ENCODE data around the gene PSMD2. TPM values are rescaled to one million over a fixed set of nuclear protein-coding genes. Genes with fewer than 3 reads are reported as not detected.
A peak's percentile ranks its signal among the peaks of the same experiment; 100 is the strongest.

PSMD2 gene
- total RNA-seq, 1 donor, result 364 TPM

- no peak for TF ChIP-seq CTCF (IDR thresholded peaks at IDR 0.05; ENCODE audit: insufficient read depth, low read depth, low read length)
- no peak for DNase-seq (ENCODE audit: low read depth)
- no peak overlapping the region for H3K4me3 ChIP-seq (ENCODE audit: low read depth, low read length)
Observed at GRCh38 chr3:184333190-184333589, 34.1 kb downstream of the PSMD2 start.

DNA sequence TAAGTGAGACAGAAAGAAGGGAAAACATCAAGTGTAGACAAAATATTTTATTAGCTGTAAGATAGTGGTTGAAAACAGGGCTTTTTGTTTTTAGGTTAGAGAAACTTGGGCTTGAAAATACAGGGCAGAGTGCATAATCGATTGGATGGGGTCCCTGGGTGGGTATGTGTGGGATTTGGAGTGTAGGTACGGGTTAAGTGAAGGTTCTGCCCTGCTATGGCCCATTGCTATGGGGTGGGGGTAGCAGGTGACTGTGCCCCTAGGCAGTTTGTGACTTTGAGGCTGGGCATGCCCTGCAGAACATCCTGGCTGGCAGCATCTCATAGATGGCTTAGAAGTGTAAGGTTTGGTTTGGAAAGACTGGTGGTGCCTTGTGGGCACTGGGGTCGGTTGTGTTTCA is 34.7 kb downstream of the PSMD2 start:
- no peak for TF ChIP-seq CTCF (IDR thresholded peaks at IDR 0.05; ENCODE audit: insufficient read depth, low read depth, low read length)
- DNase-seq (ENCODE audit: low read depth), result no peak
- H3K4me3 ChIP-seq (ENCODE audit: low read depth, low read length), result no peak overlapping the region

DNA sequence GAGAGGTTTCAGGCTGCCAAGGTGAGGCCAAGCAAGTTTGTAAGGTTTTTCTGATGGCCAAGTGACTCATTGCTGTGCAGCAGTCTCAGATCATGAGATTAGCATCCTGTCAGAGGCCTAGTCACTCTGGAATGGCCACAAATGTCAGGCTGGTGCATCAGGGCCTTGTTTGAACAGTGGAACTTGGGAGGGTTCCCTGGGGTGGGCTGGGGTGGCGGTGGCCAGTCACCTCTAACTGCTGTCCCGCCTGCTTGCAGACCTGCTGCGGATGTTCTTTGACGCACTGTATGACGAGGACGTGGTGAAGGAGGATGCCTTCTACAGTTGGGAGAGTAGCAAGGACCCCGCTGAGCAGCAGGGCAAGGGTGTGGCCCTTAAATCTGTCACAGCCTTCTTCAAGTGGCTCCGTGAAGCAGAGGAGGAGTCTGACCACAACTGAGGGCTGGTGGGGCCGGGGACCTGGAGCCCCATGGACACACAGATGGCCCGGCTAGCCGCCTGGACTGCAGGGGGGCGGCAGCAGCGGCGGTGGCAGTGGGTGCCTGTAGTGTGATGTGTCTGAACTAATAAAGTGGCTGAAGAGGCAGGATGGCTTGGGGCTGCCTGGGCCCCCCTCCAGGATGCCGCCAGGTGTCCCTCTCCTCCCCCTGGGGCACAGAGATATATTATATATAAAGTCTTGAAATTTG is 35.6 kb downstream of the PSMD2 start:
- peak; percentile 55 for DNase-seq (ENCODE audit: low read depth)
- H3K4me3 ChIP-seq (ENCODE audit: low read depth, low read length), result no peak overlapping the region
- no peak for TF ChIP-seq CTCF (IDR thresholded peaks at IDR 0.05; ENCODE audit: insufficient read depth, low read depth, low read length)

GRCh38 chr3:184335291-184335660 is 36.2 kb downstream of the PSMD2 start:
- no peak for DNase-seq (ENCODE audit: low read depth)
- no peak for TF ChIP-seq CTCF (IDR thresholded peaks at IDR 0.05; ENCODE audit: insufficient read depth, low read depth, low read length)
- H3K4me3 ChIP-seq (ENCODE audit: low read depth, low read length), result peak overlapping the region; percentile 75

GRCh38 chr3:184335661-184336546 is 36.9 kb downstream of the PSMD2 start:
- peak overlapping the region; percentile 75 for H3K4me3 ChIP-seq (ENCODE audit: low read depth, low read length)

More at GRCh38 chr3:184335661-184336546, 36.9 kb downstream of the PSMD2 start:
- TF ChIP-seq CTCF (IDR thresholded peaks at IDR 0.05; ENCODE audit: insufficient read depth, low read depth, low read length), result no peak
- peak; percentile 82 for DNase-seq (ENCODE audit: low read depth)

All from fibroblast of villous mesenchyme (primary cell).